ENCODE results near the gene DHX57.

DNA sequence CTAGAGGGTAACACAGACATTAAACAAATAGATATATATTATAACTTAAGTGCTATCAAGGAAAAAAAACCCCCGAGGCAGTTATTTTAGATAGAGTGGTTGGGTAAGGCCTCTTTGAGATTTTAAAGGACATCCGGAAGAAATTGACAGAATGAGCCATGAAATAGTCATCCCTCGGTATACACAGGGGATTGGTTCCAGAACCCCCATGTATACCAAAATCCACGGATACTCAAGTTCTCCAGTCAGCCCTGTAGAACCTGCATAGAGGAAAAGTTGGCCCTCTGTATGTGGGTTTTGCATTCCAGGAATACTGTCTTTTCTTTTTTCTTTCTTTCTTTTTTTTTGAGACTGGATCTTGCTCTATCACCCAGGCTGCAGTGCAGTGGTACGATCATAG is 2.0 kb downstream of the DHX57 start:
- no peak for TF ChIP-seq POLR2A (IDR thresholded peaks at IDR 0.05)
- TF ChIP-seq, protein P1, sequence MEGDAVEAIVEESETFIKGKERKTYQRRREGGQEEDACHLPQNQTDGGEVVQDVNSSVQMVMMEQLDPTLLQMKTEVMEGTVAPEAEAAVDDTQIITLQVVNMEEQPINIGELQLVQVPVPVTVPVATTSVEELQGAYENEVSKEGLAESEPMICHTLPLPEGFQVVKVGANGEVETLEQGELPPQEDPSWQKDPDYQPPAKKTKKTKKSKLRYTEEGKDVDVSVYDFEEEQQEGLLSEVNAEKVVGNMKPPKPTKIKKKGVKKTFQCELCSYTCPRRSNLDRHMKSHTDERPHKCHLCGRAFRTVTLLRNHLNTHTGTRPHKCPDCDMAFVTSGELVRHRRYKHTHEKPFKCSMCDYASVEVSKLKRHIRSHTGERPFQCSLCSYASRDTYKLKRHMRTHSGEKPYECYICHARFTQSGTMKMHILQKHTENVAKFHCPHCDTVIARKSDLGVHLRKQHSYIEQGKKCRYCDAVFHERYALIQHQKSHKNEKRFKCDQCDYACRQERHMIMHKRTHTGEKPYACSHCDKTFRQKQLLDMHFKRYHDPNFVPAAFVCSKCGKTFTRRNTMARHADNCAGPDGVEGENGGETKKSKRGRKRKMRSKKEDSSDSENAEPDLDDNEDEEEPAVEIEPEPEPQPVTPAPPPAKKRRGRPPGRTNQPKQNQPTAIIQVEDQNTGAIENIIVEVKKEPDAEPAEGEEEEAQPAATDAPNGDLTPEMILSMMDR (IDR thresholded peaks at IDR 0.05) = no peak
